Liver (tissue), 9 donors: ENCODE measurements around the gene E2F4. TPM values are rescaled to one million over a fixed set of nuclear protein-coding genes. Genes with fewer than 3 reads are reported as not detected.

ENCODE experiments used
- DNase-seq: peaks from one replicate; pipeline ENCODE4 v3.0.0-alpha.2; 2017; ENCODE audit warnings: low spot score
- H3K27ac ChIP-seq, 2 donors: one replicate each; pipeline ENCODE4 v1.7.0; 2013; ENCODE audit warnings: inconsistent platforms in 2 of 2, low read length in 2 of 2, control low read depth in 1 of 2, low read depth in 1 of 2, mild to moderate bottlenecking in 1 of 2
- H3K27me3 ChIP-seq, 4 donors: one replicate each; pipeline versions ENCODE4 v1.6.1 to v1.7.0; 2013; ENCODE audit warnings: low read length in 3 of 4, inconsistent platforms in 1 of 4, mild to moderate bottlenecking in 1 of 4, moderate library complexity in 1 of 4; ENCODE audit not compliant: control insufficient read depth in 4 of 4, insufficient read depth in 4 of 4
- H3K36me3 ChIP-seq, 4 donors: one replicate each; pipeline versions ENCODE4 v1.6.1 to v1.7.0; 2013; ENCODE audit warnings: low read length in 3 of 4, mild to moderate bottlenecking in 3 of 4, low read depth in 1 of 4, moderate library complexity in 1 of 4; ENCODE audit not compliant: control insufficient read depth in 4 of 4, insufficient read depth in 3 of 4
- H3K4me1 ChIP-seq, 4 donors: one replicate each; pipeline versions ENCODE4 v1.6.1 to v1.7.0; 2013; ENCODE audit warnings: low read length in 3 of 4, mild to moderate bottlenecking in 3 of 4, moderate library complexity in 1 of 4; ENCODE audit not compliant: control insufficient read depth in 4 of 4, insufficient read depth in 4 of 4
- H3K4me3 ChIP-seq, 3 donors: one replicate each; pipeline versions ENCODE4 v1.6.1 to v1.7.0; 2013; ENCODE audit warnings: low read length in 3 of 3, control low read depth in 1 of 3, low read depth in 1 of 3, mild to moderate bottlenecking in 1 of 3
- H3K9ac ChIP-seq, 2 donors: one replicate each; pipeline ENCODE4 v1.7.0; 2013; ENCODE audit warnings: low read length in 2 of 2, mild to moderate bottlenecking in 2 of 2, moderate library complexity in 2 of 2, control low read depth in 1 of 2, low read depth in 1 of 2
- H3K9me3 ChIP-seq, 4 donors: one replicate each; pipeline versions ENCODE4 v1.6.1 to v1.7.0; 2013; ENCODE audit warnings: low read length in 3 of 4; ENCODE audit not compliant: control insufficient read depth in 4 of 4
- ATF3 ChIP-seq: IDR thresholded peaks from 2 replicates; pipeline ENCODE4 v1.6.1; 2016; ENCODE audit warnings: antibody characterized with exemption
- EGR1 ChIP-seq, 2 donors: IDR thresholded peaks; 2 replicates each; pipeline ENCODE4 v1.6.1; 2016 to 2018; ENCODE audit warnings: antibody characterized with exemption in 2 of 2, low read depth in 2 of 2
- FOXA1 ChIP-seq: IDR thresholded peaks from 2 replicates; pipeline ENCODE4 v1.6.1; 2016; ENCODE audit warnings: antibody characterized with exemption
- FOXA2 ChIP-seq: IDR thresholded peaks from 2 replicates; pipeline ENCODE4 v1.6.1; 2016; ENCODE audit warnings: antibody characterized with exemption
- GABPA ChIP-seq, 2 donors: IDR thresholded peaks in 1 of 2; conservative IDR thresholded peaks in 1 of 2; 2 replicates each; pipeline ENCODE4 v1.6.1; 2016; ENCODE audit warnings: antibody characterized with exemption in 2 of 2, mild to moderate bottlenecking in 1 of 2, moderate library complexity in 1 of 2
- HNF4G ChIP-seq: IDR thresholded peaks from 2 replicates; pipeline ENCODE4 v1.6.1; 2016; ENCODE audit warnings: antibody characterized with exemption
- JUND ChIP-seq, 2 donors: IDR thresholded peaks; 2 replicates each; pipeline ENCODE4 v1.6.1; 2016; ENCODE audit warnings: antibody characterized with exemption in 2 of 2
- MAX ChIP-seq: IDR thresholded peaks from 2 replicates; pipeline ENCODE4 v1.6.1; 2016; ENCODE audit warnings: antibody characterized with exemption
- NR2F2 ChIP-seq: IDR thresholded peaks from 2 replicates; pipeline ENCODE4 v1.6.1; 2016; ENCODE audit warnings: antibody characterized with exemption
- RAD21 ChIP-seq, 2 donors: IDR thresholded peaks; 2 replicates each; pipeline ENCODE4 v1.6.1; 2016; ENCODE audit warnings: antibody characterized with exemption in 2 of 2, mild to moderate bottlenecking in 2 of 2
- RXRA ChIP-seq, 2 donors: IDR thresholded peaks; 2 replicates each; pipeline ENCODE4 v1.6.1; 2017 to 2018; ENCODE audit warnings: antibody characterized with exemption in 2 of 2, mild to moderate bottlenecking in 1 of 2
- TAF1 ChIP-seq: conservative IDR thresholded peaks from 2 replicates; pipeline ENCODE4 v1.6.1; 2016; ENCODE audit warnings: antibody characterized with exemption, mild to moderate bottlenecking
- YY1 ChIP-seq: IDR thresholded peaks from 2 replicates; pipeline ENCODE4 v1.6.1; 2016; ENCODE audit warnings: antibody characterized with exemption, mild to moderate bottlenecking
- whole genome bisulfite sequencing: extraction: QIAGEN DNeasy Blood & Tissue Kit; methylation state at CpG from one replicate; pipeline ENCODE4 v1.1.7; 2013; 5-methylcytosine and 5-hydroxymethylcytosine counted together
- polyA plus RNA-seq, 2 donors: library from polyadenylated mRNA; stranded (reverse) in 1 of 2; unstranded in 1 of 2; fragments of 200-250 nt in 1 of 2; fragments of >200 nt in 1 of 2; fragmentation: Nextera tagmentation in 1 of 2; extraction: Ambion mirVana in 1 of 2; gene quantifications; one replicate each; pipeline versions ENCODE4 v1.2.1 to v1.2.3, GENCODE V29; 2013 to 2015
- total RNA-seq, 2 donors: library from RNA; depleted of rRNA; stranded (reverse); fragments of >200 nt; gene quantifications; one replicate each; pipeline ENCODE4 v1.2.3, GENCODE V29; 2014
- TF ChIP-seq, protein P1 (sequence below): IDR thresholded peaks from 2 replicates; pipeline ENCODE4 v1.6.1; 2016; ENCODE audit warnings: antibody characterized with exemption, mild to moderate bottlenecking
- TF ChIP-seq, protein P2 (sequence below): fragments of 150-350 bp; IDR thresholded peaks from 2 replicates; pipeline ENCODE4 v1.5.1; 2017; ENCODE audit warnings: improper control_type of control experiment, low read depth, low read length; ENCODE audit not compliant: missing input control
- TF ChIP-seq, protein P3 (sequence below): IDR thresholded peaks from 2 replicates; pipeline ENCODE4 v1.6.1; 2016; ENCODE audit warnings: antibody characterized with exemption
- donor health status: healthy.
- donor health status: healthy.
- donor health status: healthy.
- donor health status: healthy.
- donor health status: healthy.

E2F4 gene
- total and polyA plus RNA-seq, 4 donors: 18.1 to 107 (median 30.0) TPM

DNA sequence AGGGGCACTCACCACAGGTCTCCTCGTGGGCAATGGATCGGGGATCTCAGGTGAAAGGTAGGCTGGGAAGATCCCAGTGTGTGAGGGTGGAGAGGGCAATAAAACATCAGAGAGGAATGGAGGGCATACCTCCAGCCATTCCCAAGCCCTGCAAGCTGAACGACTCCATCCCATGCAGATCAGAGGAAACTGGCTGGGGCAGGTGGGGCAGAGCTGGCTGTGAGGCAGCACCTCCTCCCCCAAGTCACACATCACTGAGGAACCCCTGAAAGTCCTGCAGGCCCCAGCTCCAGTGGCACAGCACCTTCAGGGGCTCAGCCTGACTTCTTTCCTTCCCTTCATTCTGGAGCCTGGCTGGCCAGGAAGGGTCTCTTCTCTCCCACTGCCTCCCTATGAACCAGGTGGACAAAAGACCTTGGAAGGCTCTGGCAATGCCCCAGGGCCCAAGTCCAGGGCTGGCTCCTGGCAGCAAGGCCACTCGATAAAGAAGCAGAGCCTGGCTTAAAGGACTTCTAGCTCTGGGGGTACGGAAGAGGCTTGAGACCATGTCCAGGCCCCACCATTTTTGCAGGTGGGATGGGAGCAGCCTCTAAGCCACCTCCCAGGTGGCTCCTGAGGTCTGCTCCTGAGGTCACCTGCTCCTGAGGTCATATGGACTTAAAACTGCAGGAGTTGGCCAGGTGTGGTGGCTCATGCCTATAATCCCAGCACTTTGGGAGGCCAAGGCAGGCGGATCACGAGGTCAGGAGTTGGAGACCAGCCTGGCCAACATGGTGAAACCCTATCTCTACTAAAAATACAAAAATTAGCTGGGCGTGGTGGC, 21.5 kb downstream of the E2F4 start:
- H3K4me1 ChIP-seq: peaks cover 16 to 49% (median 36%) of the 10 kb centered on the region in 4 donors
- H3K27ac ChIP-seq: no peak overlapping the region
- no peaks in the 10 kb centered on the region for H3K36me3 ChIP-seq
- no peak overlapping the region for H3K4me3 ChIP-seq
- H3K9ac ChIP-seq: no peak overlapping the region
- DNase-seq: no peak
- H3K9me3 ChIP-seq: no peaks in the 10 kb centered on the region
- WGBS: 72% methylated on average over 8 of the region's 8 CpGs
- H3K27me3 ChIP-seq: no peaks in the 10 kb centered on the region
- TF ChIP-seq FOXA1: no peak
- no peak for TF ChIP-seq GABPA (IDR thresholded peaks at IDR 0.05 in 1 of 2, conservative IDR thresholded peaks at IDR 0.05 in 1 of 2)
- TF ChIP-seq EGR1 (IDR thresholded peaks at IDR 0.05; ENCODE audit: low read depth in 2 of 2): no peak
- TF ChIP-seq, protein P1, sequence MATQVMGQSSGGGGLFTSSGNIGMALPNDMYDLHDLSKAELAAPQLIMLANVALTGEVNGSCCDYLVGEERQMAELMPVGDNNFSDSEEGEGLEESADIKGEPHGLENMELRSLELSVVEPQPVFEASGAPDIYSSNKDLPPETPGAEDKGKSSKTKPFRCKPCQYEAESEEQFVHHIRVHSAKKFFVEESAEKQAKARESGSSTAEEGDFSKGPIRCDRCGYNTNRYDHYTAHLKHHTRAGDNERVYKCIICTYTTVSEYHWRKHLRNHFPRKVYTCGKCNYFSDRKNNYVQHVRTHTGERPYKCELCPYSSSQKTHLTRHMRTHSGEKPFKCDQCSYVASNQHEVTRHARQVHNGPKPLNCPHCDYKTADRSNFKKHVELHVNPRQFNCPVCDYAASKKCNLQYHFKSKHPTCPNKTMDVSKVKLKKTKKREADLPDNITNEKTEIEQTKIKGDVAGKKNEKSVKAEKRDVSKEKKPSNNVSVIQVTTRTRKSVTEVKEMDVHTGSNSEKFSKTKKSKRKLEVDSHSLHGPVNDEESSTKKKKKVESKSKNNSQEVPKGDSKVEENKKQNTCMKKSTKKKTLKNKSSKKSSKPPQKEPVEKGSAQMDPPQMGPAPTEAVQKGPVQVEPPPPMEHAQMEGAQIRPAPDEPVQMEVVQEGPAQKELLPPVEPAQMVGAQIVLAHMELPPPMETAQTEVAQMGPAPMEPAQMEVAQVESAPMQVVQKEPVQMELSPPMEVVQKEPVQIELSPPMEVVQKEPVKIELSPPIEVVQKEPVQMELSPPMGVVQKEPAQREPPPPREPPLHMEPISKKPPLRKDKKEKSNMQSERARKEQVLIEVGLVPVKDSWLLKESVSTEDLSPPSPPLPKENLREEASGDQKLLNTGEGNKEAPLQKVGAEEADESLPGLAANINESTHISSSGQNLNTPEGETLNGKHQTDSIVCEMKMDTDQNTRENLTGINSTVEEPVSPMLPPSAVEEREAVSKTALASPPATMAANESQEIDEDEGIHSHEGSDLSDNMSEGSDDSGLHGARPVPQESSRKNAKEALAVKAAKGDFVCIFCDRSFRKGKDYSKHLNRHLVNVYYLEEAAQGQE: no peak
- no peak for TF ChIP-seq TAF1
- TF ChIP-seq, protein P2, sequence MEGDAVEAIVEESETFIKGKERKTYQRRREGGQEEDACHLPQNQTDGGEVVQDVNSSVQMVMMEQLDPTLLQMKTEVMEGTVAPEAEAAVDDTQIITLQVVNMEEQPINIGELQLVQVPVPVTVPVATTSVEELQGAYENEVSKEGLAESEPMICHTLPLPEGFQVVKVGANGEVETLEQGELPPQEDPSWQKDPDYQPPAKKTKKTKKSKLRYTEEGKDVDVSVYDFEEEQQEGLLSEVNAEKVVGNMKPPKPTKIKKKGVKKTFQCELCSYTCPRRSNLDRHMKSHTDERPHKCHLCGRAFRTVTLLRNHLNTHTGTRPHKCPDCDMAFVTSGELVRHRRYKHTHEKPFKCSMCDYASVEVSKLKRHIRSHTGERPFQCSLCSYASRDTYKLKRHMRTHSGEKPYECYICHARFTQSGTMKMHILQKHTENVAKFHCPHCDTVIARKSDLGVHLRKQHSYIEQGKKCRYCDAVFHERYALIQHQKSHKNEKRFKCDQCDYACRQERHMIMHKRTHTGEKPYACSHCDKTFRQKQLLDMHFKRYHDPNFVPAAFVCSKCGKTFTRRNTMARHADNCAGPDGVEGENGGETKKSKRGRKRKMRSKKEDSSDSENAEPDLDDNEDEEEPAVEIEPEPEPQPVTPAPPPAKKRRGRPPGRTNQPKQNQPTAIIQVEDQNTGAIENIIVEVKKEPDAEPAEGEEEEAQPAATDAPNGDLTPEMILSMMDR: no peak
- TF ChIP-seq FOXA2: no peak
- TF ChIP-seq, protein P3, sequence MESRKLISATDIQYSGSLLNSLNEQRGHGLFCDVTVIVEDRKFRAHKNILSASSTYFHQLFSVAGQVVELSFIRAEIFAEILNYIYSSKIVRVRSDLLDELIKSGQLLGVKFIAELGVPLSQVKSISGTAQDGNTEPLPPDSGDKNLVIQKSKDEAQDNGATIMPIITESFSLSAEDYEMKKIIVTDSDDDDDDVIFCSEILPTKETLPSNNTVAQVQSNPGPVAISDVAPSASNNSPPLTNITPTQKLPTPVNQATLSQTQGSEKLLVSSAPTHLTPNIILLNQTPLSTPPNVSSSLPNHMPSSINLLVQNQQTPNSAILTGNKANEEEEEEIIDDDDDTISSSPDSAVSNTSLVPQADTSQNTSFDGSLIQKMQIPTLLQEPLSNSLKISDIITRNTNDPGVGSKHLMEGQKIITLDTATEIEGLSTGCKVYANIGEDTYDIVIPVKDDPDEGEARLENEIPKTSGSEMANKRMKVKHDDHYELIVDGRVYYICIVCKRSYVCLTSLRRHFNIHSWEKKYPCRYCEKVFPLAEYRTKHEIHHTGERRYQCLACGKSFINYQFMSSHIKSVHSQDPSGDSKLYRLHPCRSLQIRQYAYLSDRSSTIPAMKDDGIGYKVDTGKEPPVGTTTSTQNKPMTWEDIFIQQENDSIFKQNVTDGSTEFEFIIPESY: no peak
- no peak for TF ChIP-seq HNF4G
- no peak for TF ChIP-seq YY1
- TF ChIP-seq RAD21 (IDR thresholded peaks at IDR 0.05): no peak
- no peak for TF ChIP-seq MAX
- no peak for TF ChIP-seq ATF3

DNA sequence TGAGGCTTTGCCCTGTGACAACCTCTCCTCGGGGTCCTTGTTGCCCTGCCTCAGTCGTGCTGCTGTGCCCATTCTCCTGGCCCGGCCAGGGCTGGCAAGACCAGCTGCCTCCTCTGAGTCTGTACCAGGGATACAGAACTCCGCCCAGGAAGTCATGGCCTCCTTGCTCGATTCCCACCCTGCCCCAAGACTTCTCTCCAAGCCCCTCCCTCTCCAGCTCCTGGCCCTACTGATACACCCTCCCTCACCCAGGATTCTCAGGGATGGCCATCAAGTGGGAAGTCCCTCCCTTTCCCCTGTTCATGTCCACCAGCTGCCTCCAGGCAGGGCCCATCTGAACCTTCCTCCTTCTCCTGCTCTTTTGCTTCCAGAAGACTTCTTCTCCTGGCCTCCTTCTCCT, 23.8 kb downstream of the E2F4 start:
- DNase-seq: no peak
- no peaks in the 10 kb centered on the region for H3K9me3 ChIP-seq
- no peaks in the 10 kb centered on the region for H3K27me3 ChIP-seq
- 86% methylated on average over 5 of the region's 5 CpGs for WGBS
- no peak overlapping the region for H3K4me3 ChIP-seq
- no peak overlapping the region for H3K27ac ChIP-seq
- H3K9ac ChIP-seq: no peak overlapping the region
- H3K36me3 ChIP-seq: no peaks in the 10 kb centered on the region
- peaks cover 8 to 35% (median 26%) of the 10 kb centered on the region in 4 donors for H3K4me1 ChIP-seq
- TF ChIP-seq RXRA (IDR thresholded peaks at IDR 0.05): no peak
- TF ChIP-seq EGR1 (IDR thresholded peaks at IDR 0.05; ENCODE audit: low read depth in 2 of 2): no peak
- TF ChIP-seq MAX: no peak
- TF ChIP-seq, protein P3: no peak
- no peak for TF ChIP-seq JUND (IDR thresholded peaks at IDR 0.05)
- TF ChIP-seq ATF3: no peak
- TF ChIP-seq TAF1: no peak
- TF ChIP-seq, protein P1: no peak
- TF ChIP-seq NR2F2: no peak
- TF ChIP-seq YY1: no peak
